ENCODE measurements around the gene PCAT6.
"Not testable (repeated sequence)": the region's sequence is repeated elsewhere in the genome, so short reads cannot be mapped to it uniquely, and the experiment has no call there.

PCAT6 gene

GRCh38 chr1:202810615-202811295 is at the start of gene PCAT6:
PCAT6 (plus strand) TSS chr1:202810954.
- TF ChIP-seq JUND (IDR thresholded peaks at IDR 0.05; ENCODE audit: low read depth): no peak
- in situ Hi-C loops (cut with HindIII; ENCODE audit: low pct_unique_long_range_greater_than_20kb, low sequenced_read_pairs): no loop called here
- peak; percentile 94 to 98 for DNase-seq (ENCODE audit: low read depth in 1 of 2, low spot score in 1 of 2)

DNA sequence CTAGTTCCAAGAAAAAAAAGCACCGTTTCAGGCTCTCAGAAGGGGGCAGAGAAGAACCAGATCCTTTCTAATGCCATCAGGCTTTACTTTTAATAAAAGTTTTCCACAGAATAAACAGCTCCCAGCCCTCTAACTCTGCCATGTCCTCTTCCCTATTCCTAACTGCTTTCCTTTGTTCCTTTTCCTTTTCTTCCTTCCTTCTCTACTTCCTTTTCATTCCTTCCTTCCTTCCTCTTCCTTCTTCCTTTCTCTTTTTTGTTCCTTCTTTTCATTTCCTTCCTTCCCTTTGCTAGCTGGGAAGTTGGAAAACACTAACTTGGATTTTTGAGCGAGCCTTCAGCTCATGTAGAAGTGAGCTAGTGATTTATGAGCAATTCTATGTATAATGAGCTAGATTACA is 48.7 kb upstream of the PCAT6 start:
- in situ Hi-C loops (cut with HindIII; ENCODE audit: low pct_unique_long_range_greater_than_20kb, low sequenced_read_pairs): no loop called here
- DNase-seq (ENCODE audit: low read depth in 1 of 2, low spot score in 1 of 2): no peak
- TF ChIP-seq JUND (IDR thresholded peaks at IDR 0.05; ENCODE audit: low read depth): no peak

DNA sequence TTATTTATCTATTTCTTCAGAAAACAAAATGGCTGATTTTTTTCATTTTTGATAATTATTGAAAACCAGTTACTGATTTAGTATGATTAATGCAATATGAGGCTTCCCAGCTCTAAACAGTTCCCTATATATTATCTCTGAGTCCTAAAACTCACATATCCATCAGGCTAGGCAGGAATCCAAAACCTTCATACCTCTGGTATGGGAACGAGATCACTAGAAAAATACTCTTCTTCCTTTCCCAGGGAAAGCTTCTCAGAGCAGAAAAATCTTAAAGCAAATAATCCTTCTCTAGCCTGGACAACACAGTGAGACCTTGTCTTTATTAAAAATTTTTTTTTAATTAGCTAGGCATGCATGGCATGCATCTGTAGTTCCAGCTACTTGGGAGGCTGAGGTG is 45.0 kb upstream of the PCAT6 start:
- no peak for DNase-seq (ENCODE audit: low read depth in 1 of 2, low spot score in 1 of 2)
- in situ Hi-C loops (cut with HindIII; ENCODE audit: low pct_unique_long_range_greater_than_20kb, low sequenced_read_pairs): no loop called here
- TF ChIP-seq JUND (IDR thresholded peaks at IDR 0.05; ENCODE audit: low read depth): no peak

DNA sequence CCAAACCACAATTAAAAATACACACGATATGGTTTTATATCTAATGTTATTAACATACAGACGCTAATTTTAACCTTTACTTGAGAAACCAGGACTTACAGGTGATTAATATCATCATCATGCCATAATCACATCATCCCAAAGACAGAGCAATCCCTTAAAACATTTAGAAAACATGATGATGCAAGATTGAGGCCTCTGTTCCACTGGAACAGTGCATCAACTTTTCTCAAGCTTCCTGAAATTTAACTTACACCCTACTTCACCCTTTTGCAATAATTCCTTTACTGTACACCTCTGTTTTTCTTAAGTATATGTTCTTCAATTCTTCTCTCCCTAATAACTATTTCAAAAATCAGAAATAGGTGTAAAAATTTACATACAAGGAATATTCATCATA is 40.6 kb upstream of the PCAT6 start:
- no peak for DNase-seq (ENCODE audit: low read depth in 1 of 2, low spot score in 1 of 2)
- no peak for TF ChIP-seq JUND (IDR thresholded peaks at IDR 0.05; ENCODE audit: low read depth)
- in situ Hi-C loops (cut with HindIII; ENCODE audit: low pct_unique_long_range_greater_than_20kb, low sequenced_read_pairs): no loop called here

- no peak for DNase-seq (ENCODE audit: low read depth in 1 of 2, low spot score in 1 of 2)
- in situ Hi-C loops (cut with HindIII; ENCODE audit: low pct_unique_long_range_greater_than_20kb, low sequenced_read_pairs): no loop called here
- TF ChIP-seq JUND (IDR thresholded peaks at IDR 0.05; ENCODE audit: low read depth): no peak
Observed at GRCh38 chr1:202781180-202781579, 29.6 kb upstream of the PCAT6 start.

DNA sequence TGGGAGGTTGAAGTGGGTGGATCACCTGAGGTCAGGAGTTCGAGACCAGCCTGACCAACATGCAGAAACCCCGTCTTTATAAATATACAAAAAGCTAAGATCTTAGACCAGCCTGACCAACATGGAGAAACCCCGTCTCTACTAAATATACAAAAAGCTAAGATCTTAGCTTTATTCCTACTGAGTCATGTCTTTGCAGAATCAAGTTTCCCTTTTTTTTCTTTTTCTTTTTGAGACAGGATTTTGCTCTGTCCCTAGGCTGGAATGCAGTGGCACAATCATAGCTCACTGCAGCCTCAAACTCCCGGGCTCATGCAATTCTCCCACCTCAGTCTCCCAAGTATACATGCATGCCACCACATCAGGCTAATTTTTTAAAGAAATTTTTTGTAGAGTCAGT is 23.9 kb upstream of the PCAT6 start:
- no peak for DNase-seq (ENCODE audit: low read depth in 1 of 2, low spot score in 1 of 2)
- no peak for TF ChIP-seq JUND (IDR thresholded peaks at IDR 0.05; ENCODE audit: low read depth)
- in situ Hi-C loops (cut with HindIII; ENCODE audit: low pct_unique_long_range_greater_than_20kb, low sequenced_read_pairs): no loop called here

DNA sequence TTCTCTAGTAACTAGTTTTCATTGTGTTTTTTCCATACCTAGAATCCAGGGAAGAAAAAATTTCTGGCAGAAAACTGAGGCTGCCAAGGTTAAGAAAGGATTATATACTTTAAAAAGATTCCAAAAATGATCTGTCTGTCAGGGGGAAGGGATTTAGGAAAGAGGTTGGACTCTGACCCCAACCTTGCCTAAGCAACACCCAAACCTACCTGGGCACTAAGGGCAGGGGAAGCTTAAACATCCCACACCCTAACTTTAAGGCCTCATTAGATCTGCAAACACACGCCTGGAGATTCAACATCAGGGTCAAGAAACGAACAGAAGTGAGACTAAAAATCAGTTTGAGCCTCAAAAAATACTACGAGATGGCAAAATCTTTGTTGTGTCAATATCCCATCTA is 22.0 kb upstream of the PCAT6 start:
- no peak for DNase-seq (ENCODE audit: low read depth in 1 of 2, low spot score in 1 of 2)
- no peak for TF ChIP-seq JUND (IDR thresholded peaks at IDR 0.05; ENCODE audit: low read depth)
- in situ Hi-C loops (cut with HindIII; ENCODE audit: low pct_unique_long_range_greater_than_20kb, low sequenced_read_pairs): no loop called here

- in situ Hi-C loops (cut with HindIII; ENCODE audit: low pct_unique_long_range_greater_than_20kb, low sequenced_read_pairs): no loop called here
- no peak for TF ChIP-seq JUND (IDR thresholded peaks at IDR 0.05; ENCODE audit: low read depth)
- DNase-seq (ENCODE audit: low read depth in 1 of 2, low spot score in 1 of 2): no peak
Observed at GRCh38 chr1:202791077-202791747, 19.5 kb upstream of the PCAT6 start.

DNA sequence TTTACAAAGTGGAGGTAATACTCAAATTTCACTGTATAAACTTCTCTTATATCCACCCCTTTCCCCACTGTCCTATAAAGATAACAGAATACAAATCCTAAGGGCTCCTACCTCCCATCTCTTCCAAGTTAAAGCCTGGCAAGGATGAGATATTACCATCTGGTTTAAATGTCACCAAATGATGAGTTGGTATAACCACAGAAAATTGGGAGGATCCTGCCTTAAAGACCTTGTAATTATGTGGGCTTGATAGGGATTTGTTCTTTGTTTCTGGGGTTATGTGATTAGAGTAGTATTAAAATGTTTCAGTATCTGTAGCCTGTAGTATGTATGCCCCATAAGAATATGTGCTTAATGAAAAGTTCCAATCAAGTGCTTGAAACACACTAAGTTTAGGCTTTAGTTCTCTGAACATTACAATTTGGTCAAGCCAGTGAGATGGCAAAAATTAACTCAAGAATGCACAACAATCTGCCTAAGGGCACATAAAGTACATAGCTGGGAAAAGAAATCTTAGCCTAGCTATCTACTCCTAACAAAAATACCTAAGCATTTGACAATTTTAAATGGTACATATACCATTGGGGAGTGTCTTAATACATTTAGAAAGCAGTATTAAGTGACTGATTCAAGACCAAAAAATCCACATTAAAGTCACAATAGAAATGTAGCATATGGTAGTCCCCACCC is 16.6 kb upstream of the PCAT6 start:
- no peak for TF ChIP-seq JUND (IDR thresholded peaks at IDR 0.05; ENCODE audit: low read depth)
- DNase-seq (ENCODE audit: low read depth in 1 of 2, low spot score in 1 of 2): no peak
- in situ Hi-C loops (cut with HindIII; ENCODE audit: low pct_unique_long_range_greater_than_20kb, low sequenced_read_pairs): no loop called here

DNA sequence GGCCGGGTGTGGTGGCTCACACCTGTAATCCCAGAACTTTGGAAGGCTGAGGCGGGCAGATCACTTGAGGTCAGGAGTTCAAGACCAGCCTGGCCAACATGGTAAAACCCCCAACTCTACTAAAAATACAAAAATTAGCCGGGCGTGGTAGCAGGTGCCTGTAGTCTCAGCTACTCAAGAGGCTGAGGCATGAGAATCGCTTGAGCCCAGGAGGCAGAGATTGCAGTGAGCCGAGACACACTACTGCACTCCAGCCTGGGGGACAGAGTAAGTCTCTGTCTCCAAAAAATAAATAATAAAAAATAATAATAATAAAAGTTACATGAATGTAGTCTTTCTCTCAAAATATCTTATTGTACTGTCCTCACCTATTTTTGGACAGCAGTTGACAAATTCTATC is 15.8 kb upstream of the PCAT6 start:
- in situ Hi-C loops (cut with HindIII; ENCODE audit: low pct_unique_long_range_greater_than_20kb, low sequenced_read_pairs): not testable (repeated sequence)

DNA sequence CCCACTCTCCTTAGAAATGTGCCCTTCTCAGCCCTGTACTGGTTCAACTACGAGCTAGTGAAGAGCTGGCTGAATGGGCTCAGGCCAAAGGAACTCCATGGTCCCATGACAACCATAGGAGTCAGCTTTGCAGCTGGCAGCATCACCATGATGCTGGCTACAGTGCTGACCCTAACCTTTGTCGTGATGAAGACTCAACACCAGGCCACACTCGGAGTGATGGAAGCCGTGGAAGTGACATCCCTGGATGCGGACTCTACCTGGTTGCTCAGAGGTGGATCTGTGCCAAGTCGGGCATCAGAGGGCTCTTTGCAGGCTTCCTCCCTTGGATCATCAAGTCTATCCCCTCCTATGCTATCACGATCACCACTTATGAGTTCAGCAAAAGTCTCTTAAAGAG is 14.1 kb upstream of the PCAT6 start:
- in situ Hi-C loops (cut with HindIII; ENCODE audit: low pct_unique_long_range_greater_than_20kb, low sequenced_read_pairs): no loop called here
- no peak for TF ChIP-seq JUND (IDR thresholded peaks at IDR 0.05; ENCODE audit: low read depth)
- DNase-seq (ENCODE audit: low read depth in 1 of 2, low spot score in 1 of 2): no peak

More for the DNA sequence above, 15.8 kb upstream of the PCAT6 start:
- DNase-seq (ENCODE audit: low read depth in 1 of 2, low spot score in 1 of 2): not testable (repeated sequence)

DNA sequence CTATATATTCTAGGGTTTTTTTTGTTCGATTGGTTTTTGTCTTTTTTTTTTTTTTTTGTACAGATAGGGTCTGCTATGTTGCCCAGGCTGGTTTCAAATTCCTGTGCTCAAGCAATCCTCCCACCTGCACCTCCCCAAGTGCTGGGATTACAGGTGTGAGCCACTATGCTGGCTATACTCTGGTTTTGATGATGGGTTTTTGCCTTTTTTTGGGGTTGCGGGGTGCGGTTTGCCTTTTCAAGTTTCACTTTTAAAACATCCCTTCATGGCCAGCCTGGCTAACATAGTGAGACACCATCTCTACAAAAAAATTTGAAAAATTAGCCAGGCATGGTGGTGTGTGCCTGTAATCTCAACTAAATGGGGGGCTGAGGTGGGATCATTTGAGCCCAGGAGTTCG is 12.5 kb upstream of the PCAT6 start:
- in situ Hi-C loops (cut with HindIII; ENCODE audit: low pct_unique_long_range_greater_than_20kb, low sequenced_read_pairs): no loop called here
- DNase-seq (ENCODE audit: low read depth in 1 of 2, low spot score in 1 of 2): no peak
- TF ChIP-seq JUND (IDR thresholded peaks at IDR 0.05; ENCODE audit: low read depth): no peak

DNA sequence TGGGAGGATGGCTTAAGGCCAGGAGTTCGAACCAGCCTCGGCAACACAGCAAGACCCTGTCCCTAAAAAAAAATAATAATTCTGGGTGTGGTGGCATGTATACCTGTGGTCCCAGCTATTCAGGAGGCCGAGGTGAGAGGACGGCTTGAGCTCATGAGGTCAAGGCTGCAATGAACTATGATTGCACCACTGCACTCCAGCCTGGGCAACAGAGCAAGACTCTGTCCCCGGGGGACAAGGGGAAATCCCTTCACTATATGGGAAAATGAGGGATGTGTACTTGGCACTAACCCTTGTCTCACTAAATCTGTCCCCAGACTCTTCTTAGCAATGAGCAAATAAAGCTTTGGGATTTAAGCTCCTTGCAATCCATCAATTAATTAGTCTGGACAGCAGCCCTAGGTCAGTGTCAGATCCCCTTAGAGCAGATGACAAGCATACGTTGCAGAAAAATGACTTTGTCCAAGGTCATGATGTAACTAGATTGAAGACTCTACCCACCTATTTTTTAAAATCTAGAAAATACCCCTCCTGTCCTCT is 11.9 kb upstream of the PCAT6 start:
- DNase-seq (ENCODE audit: low read depth in 1 of 2, low spot score in 1 of 2): no peak
- in situ Hi-C loops (cut with HindIII; ENCODE audit: low pct_unique_long_range_greater_than_20kb, low sequenced_read_pairs): no loop called here
- TF ChIP-seq JUND (IDR thresholded peaks at IDR 0.05; ENCODE audit: low read depth): no peak

Data from T47D (cell line).